ENCODE data around the gene YWHAQ. TPM values are rescaled to one million over a fixed set of nuclear protein-coding genes. Genes with fewer than 3 reads are reported as not detected.
"Not testable (repeated sequence)": the region's sequence is repeated elsewhere in the genome, so short reads cannot be mapped to it uniquely, and the experiment has no call there.

Gene YWHAQ
- total RNA-seq, 1 donor from 2014 or later, result 408 TPM

DNA sequence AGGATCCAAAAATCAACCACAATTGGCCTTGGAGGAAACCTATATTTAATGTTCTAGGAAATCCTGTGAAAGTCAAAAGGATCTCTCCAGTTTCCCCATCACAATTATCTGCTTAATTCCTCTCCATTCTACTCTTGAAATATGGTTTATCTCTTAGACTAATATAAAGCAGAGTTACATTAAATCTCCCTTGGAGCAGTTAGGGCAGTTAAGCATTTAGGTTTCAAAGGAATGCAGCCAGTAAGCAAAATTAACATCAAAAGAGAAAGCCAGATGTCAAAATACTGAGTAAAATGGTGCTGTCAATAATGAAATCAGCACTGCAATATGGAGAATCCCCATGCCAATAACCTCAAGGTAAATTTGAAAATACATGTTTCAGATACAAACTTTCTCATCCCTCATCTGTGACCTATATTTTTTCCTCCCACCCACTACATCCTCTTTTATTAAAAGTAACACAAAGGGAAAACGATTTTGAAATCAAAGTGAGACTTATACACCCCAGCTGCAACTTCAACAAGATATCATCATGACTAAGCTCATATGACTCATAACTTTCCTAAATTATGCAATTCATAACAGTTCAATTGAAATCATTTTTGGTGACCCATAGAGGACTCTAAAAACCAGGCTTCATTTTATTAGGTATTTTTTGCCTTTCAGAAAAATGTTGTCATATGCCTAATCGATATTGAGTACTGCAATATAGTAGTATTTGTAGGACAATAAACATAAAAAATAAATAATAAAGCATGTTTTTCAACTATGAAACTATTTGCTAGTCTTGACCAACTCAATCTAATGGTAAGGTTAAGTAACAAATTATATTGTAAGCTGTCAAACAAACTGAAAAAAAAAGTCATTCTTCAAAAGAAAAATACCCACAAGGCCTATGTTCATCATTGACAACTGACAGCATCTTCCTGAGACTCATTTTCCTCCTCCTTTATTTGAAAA, 78.3 kb downstream of the YWHAQ start:
- Histone ChIP-seq H4K20me1 (ENCODE audit: insufficient read depth, low read length) (peaks cover 63% of the 10 kb centered on the region), H3K4me3 (ENCODE audit: insufficient read depth, low read depth, low read length) (no peak overlapping the region), H2AFZ (ENCODE audit: low read depth, low read length) (no peak overlapping the region), H3K36me3 (ENCODE audit: insufficient read depth, low read length) (no peaks in the 10 kb centered on the region), H3K27ac (ENCODE audit: low read depth, low read length) (peak overlapping the region; percentile 72), H3K27me3 (ENCODE audit: insufficient read depth, low read length) (no peaks in the 10 kb centered on the region), H3K79me2 (ENCODE audit: insufficient read depth, low read length) (peaks cover 92% of the 10 kb centered on the region), H3K4me1 (ENCODE audit: insufficient read depth, low read length) (peaks cover 30% of the 10 kb centered on the region), H3K9ac (ENCODE audit: low read length) (peak overlapping the region; percentile 31), H3K4me2 (ENCODE audit: low read length) (peak overlapping the region; percentile 72), H3K9me3 (ENCODE audit: insufficient read depth, low read depth, low read length) (no peaks in the 10 kb centered on the region)
- Mint-ChIP-seq H3K9me3 (ENCODE audit: unreplicated experiment) (no peaks in the 10 kb centered on the region), H3K27me3 (ENCODE audit: low read depth, unreplicated experiment) (no peaks in the 10 kb centered on the region), H3K4me1 (ENCODE audit: low read depth, unreplicated experiment) (peaks cover 33% of the 10 kb centered on the region), H3K4me3 (ENCODE audit: unreplicated experiment) (peak overlapping the region; percentile 63), H3K27ac (ENCODE audit: unreplicated experiment) (peak overlapping the region; percentile 90), H3K36me3 (ENCODE audit: low read depth, unreplicated experiment) (peaks cover under 1% of the 10 kb centered on the region)
- TF ChIP-seq, protein P1, sequence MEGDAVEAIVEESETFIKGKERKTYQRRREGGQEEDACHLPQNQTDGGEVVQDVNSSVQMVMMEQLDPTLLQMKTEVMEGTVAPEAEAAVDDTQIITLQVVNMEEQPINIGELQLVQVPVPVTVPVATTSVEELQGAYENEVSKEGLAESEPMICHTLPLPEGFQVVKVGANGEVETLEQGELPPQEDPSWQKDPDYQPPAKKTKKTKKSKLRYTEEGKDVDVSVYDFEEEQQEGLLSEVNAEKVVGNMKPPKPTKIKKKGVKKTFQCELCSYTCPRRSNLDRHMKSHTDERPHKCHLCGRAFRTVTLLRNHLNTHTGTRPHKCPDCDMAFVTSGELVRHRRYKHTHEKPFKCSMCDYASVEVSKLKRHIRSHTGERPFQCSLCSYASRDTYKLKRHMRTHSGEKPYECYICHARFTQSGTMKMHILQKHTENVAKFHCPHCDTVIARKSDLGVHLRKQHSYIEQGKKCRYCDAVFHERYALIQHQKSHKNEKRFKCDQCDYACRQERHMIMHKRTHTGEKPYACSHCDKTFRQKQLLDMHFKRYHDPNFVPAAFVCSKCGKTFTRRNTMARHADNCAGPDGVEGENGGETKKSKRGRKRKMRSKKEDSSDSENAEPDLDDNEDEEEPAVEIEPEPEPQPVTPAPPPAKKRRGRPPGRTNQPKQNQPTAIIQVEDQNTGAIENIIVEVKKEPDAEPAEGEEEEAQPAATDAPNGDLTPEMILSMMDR (IDR thresholded peaks at IDR 0.05; ENCODE audit: insufficient read depth, low read depth, low read length), result no peak
- TF ChIP-seq EZH2 (IDR thresholded peaks at IDR 0.05; ENCODE audit: insufficient read depth, low read length), result no peak
- FAIRE-seq (no peak), DNase-seq (ENCODE audit: low read depth) (peak; percentile 74)

DNA sequence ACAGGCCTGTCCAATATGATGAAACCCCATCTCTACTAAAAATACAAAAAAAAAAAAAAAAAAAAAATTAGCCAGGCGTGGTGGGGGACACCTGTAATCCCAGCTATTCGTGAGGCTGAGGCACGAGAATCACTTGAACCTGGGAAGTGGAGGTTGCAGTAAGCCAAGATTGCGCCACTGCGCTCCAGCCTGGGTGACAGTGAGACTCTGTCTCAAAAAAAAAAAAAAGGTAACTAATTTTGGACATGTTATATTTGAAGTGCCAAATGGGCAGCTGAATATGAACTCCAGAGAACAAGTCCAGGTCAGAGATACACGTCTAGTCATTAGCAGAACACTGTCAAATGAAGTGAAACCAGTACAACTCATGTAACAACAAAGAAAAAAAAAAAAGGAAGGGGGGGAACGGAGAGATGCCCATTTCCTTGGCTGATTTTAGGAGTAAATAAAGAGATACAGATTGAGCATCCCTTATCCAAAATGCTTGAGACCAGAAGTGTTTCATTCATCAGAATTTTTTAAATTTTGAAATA, 79.9 kb downstream of the YWHAQ start:
- H3K4me3 Mint-ChIP-seq (ENCODE audit: unreplicated experiment); H2AFZ ChIP-seq (ENCODE audit: low read depth, low read length); H3K27me3 Mint-ChIP-seq (ENCODE audit: low read depth, unreplicated experiment); H3K27ac ChIP-seq (ENCODE audit: low read depth, low read length); H3K9ac ChIP-seq (ENCODE audit: low read length); H3K9me3 Mint-ChIP-seq (ENCODE audit: unreplicated experiment); H3K36me3 ChIP-seq (ENCODE audit: insufficient read depth, low read length); H3K27me3 ChIP-seq (ENCODE audit: insufficient read depth, low read length); H3K4me2 ChIP-seq (ENCODE audit: low read length); H3K4me3 ChIP-seq (ENCODE audit: insufficient read depth, low read depth, low read length); H3K9me3 ChIP-seq (ENCODE audit: insufficient read depth, low read depth, low read length); H3K36me3 Mint-ChIP-seq (ENCODE audit: low read depth, unreplicated experiment); DNase-seq (ENCODE audit: low read depth); FAIRE-seq: not testable (repeated sequence)
- peaks cover 95% of the 10 kb centered on the region for H3K79me2 ChIP-seq (ENCODE audit: insufficient read depth, low read length)
- Mint-ChIP-seq H3K4me1 (ENCODE audit: low read depth, unreplicated experiment) (peaks cover 44% of the 10 kb centered on the region), H3K27ac (ENCODE audit: unreplicated experiment) (peak overlapping the region; percentile 72)
- peaks cover 36% of the 10 kb centered on the region for H3K4me1 ChIP-seq (ENCODE audit: insufficient read depth, low read length)
- H4K20me1 ChIP-seq (ENCODE audit: insufficient read depth, low read length), result peaks cover 77% of the 10 kb centered on the region

DNA sequence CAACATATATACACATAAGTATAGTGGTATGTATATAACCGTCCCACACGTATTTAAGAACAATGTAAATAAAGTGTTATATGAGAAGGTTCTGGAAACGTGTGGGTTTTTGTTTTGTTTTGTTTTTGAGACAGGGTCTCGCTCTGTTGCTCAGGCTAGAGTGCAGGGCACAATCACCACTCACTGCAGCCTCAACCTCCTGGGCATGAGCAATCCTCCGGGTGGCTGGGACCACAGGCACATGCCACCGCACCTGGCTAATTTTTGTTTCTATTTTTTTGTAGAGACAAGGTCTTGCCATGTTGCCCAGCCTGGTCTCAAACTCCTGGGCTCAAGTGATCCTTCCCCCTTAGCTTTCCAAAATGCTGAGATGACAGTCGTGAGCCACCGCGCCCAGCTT, 81.4 kb downstream of the YWHAQ start:
- Histone ChIP-seq H3K79me2 (ENCODE audit: insufficient read depth, low read length) (peaks cover 98% of the 10 kb centered on the region), H3K27ac (ENCODE audit: low read depth, low read length) (no peak overlapping the region), H4K20me1 (ENCODE audit: insufficient read depth, low read length) (peaks cover 84% of the 10 kb centered on the region), H2AFZ (ENCODE audit: low read depth, low read length) (no peak overlapping the region), H3K27me3 (ENCODE audit: insufficient read depth, low read length) (no peaks in the 10 kb centered on the region), H3K4me2 (ENCODE audit: low read length) (no peak overlapping the region), H3K4me1 (ENCODE audit: insufficient read depth, low read length) (peaks cover 36% of the 10 kb centered on the region), H3K4me3 (ENCODE audit: insufficient read depth, low read depth, low read length) (no peak overlapping the region), H3K9me3 (ENCODE audit: insufficient read depth, low read depth, low read length) (no peaks in the 10 kb centered on the region), H3K36me3 (ENCODE audit: insufficient read depth, low read length) (no peaks in the 10 kb centered on the region), H3K9ac (ENCODE audit: low read length) (no peak overlapping the region)
- Mint-ChIP-seq H3K27me3 (ENCODE audit: low read depth, unreplicated experiment) (no peaks in the 10 kb centered on the region), H3K4me1 (ENCODE audit: low read depth, unreplicated experiment) (peaks cover 54% of the 10 kb centered on the region), H3K4me3 (ENCODE audit: unreplicated experiment) (no peak overlapping the region), H3K9me3 (ENCODE audit: unreplicated experiment) (no peaks in the 10 kb centered on the region), H3K36me3 (ENCODE audit: low read depth, unreplicated experiment) (peaks cover 3% of the 10 kb centered on the region), H3K27ac (ENCODE audit: unreplicated experiment) (no peak overlapping the region)
- no peak for FAIRE-seq
- no peak for DNase-seq (ENCODE audit: low read depth)
- TF ChIP-seq, protein P1 (IDR thresholded peaks at IDR 0.05; ENCODE audit: insufficient read depth, low read depth, low read length), result no peak
- TF ChIP-seq EZH2 (IDR thresholded peaks at IDR 0.05; ENCODE audit: insufficient read depth, low read length), result no peak

Measured in astrocyte (in vitro differentiated cells and primary cell).